ENCODE data around the gene REXO5.

DNA sequence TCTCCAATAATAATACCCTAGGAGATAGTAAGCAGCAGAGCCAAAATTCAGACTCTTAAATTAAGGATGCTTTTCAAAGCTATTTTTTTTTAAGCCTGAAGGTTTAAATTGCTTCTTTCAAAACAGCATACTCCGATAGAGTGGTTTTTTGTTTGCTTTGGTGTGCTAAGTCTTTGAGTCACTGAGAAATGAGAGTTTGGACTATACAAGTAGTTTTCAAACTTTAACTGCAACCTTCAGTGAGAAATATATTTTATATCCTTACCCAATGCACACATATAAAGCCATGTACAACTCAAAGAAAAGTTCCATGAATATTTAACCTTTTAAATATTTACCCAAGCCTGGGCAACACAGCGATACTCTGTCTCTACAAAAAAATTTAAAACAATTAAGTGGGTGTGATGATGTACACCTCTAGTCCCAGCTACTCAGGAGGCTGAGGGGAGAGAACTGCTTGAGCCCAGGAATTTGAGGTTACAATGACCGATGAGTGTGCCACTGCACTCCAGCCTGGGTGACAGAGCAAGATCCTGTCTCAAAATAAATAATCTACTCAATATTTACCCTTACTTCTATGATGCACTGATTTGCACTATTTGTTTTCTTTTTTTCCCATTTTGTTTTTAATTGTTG is 74.7 kb downstream of the REXO5 start:
- TF ChIP-seq GATA2 (IDR thresholded peaks at IDR 0.05; ENCODE audit: low read depth, low read length), result no peak
- TF ChIP-seq GATA3 (IDR thresholded peaks at IDR 0.05; ENCODE audit: low read depth, low read length), result no peak

All from SH-SY5Y (cell line).